Activated CD8-positive, alpha-beta memory T cell treated with anti-CD3 and anti-CD28 coated beads for 48 hours (primary cell): Measurements from ENCODE around the gene RITA1.
"Not testable (repeated sequence)": the region's sequence is repeated elsewhere in the genome, so short reads cannot be mapped to it uniquely, and the experiment has no call there.

ENCODE experiments used
- DNase-seq, 3 experiments: peaks; one replicate each; pipeline ENCODE4 v3.0.0-alpha.2; 2020; ENCODE audit warnings: low read depth in 2 of 3, low spot score in 2 of 3

Gene RITA1, protein sequence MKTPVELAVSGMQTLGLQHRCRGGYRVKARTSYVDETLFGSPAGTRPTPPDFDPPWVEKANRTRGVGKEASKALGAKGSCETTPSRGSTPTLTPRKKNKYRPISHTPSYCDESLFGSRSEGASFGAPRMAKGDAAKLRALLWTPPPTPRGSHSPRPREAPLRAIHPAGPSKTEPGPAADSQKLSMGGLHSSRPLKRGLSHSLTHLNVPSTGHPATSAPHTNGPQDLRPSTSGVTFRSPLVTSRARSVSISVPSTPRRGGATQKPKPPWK

DNA sequence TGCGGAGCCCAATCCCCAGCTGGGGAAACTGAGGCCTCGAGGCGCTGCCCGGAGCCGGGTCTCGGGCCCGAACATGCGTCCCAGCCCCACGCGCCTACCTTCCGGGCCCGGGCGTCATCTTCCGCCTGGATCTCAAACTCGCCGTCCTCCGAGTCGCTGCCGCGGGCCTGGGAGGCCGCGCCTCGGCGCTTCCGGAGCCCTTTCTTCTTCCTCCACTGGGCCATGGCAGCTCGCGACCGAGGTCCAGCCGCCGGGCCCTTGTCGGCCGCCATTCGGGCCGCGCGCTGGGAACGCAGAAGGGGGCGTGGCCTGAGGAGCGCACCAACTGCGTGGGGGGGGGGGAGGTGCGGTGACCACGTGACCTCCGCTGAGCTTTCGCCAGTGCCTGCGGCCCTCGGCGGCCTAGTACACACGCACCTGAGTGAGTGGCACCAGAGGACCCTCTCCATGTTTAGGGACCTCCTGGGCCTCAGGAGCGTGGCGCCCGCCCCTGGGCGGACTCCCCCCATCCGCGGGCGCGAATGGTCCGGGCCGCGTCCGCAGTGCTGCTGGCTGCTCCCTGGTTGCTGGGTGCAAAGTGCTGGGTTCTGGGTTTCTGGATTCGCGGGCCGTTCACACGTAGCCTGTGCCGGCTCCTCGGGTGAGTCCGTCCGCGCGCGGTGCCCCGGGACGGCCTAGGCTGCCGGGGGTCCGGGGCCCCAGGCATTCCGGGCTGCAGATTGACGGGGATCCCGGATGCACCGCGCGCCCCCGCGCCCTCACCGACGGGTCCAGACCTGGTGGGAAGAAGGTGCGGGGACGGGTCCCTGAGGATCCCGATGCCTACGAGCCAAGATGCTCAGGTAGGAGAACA is at the start of gene RITA1, which contains the start of gene DDX54:
Gene RITA1, plus strand, starts transcription at position 542 of the 853 bp plus-strand sequence. CDS start 1,026 bp downstream, outside the sequence.
Gene DDX54, minus strand, starts transcription at position 299 of the 853 bp plus-strand sequence. Its CDS starts 27 bp downstream, at position 272.
- peak; percentile 65 to 82 (median 65) for DNase-seq

DNA sequence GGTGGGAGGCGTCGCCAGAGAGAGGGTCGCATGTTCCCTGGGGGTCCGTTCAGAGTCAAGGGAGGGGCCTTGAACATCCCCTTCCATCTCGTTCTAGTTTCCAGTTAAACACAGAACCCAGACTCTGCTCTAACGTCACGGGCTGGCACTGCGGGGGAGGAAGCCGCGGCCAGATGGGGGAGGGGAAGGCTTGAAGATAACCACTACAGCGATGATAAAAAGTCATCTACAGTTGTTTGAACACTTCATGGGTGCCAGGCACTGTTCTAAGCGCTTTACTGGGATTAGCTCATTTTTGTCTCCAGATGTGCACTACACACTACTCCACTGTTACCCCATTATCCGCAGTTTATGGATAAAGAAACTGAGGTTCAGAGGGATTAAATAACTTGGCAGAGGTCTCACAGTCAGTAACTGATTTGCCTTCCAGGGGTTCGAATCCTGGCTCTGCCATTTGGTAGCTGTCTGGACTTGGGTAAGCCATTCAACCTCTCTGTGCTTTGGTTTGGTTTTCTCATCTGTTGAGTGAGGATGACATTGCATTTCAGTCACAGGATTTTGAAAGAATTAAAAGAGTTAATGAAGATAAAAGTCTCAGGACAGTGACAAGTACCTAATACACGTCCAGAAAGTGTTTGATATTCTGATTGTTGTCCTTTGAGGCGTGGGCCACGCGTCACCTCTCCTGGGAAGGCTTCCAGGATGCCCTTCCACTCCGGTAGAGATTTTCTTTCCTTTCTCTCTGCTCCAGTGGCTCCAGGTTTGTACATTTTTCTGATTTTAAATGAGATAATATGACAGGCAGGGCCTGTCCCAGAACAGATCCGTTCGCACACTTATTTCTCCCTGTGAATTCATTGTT is 49.2 kb upstream of the RITA1 start:
- no peak for DNase-seq

DNA sequence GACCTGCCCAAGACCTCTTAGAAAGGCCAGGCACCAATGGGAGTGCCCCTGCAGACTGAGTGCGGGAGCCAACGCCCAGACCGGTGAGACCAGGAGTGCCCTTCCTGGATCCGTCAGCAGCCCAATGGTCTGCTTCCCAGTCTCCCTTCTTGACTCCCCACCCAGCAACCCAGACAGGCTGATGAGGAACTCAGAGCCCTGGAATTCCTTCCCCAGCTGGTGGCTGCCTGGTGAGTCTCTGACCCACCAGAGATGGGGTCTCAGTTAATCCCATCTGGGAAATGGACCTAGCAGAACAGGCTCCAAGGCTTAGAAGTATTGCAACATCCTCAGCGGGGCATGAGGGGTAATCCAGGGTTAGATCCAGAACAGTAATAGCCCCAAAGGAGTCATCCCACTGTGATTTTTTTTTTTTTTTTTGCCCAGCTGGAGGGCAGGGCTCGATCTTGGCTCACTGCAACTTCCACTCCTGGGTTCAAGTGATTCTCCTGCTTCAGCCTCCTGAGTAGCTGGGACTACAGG is 48.5 kb upstream of the RITA1 start:
- DNase-seq, result no peak

DNA sequence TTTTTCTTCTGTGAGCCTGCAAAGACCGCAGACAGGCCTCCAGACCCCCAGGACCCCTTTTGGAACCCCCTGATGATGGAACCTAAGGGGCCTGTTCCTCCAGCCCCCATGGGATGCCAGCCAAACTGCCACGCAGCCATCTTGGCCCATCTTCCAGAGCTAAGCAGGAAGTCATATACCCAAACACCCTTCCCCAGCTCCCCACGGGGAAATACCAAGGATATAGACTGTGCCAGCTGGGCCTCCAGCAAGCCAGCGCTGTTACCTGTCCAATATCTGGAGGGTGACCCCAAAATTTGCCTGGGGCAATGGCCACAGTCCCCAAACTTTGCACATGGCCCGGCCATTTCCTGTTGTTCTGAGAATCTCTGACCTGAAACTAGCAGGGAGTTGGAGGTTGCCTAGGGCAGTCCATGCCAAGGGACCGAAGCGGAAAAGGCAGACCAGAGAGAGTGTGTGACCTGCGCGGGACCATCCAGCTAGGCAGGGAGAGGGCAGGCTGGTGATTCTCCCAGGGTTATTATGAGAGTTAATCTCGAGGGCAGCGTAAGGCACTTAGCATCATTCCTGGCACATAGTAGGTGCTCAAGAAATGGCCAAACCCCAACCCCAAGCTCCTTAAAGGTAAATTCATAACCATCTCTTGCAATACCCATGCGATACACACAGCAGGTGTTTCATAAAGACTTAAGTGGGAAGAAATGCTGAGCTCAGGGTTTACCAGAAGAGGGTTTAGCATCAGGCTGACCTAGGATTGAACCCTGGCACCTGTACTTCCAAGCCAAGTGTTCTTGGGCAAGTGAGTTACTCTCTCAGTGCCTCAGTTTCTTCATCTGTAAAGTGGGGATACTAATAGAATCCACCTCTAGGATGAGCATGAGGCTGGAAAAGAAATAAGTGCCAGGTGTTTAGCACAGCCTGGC is 47.4 kb upstream of the RITA1 start:
- DNase-seq, result no peak

DNA sequence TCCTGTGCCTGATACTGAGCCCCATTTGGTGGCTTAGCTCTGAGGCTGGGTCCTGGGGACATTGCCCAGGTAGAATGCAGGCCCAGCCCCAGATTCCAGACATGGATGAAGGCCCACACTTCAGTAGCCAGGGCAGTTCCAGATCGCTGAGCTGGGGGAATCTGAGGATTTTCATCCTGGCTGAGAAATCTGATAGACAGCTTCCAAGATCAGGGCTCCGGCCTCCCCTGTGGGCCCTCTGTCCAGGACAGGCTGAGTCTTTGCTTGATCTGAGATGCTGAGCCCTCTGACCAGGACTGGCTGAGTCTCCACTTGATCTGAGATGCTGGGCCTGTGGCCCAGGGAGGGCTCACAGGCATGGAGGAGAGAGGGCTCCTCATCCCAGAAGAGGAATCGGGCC is 46.7 kb upstream of the RITA1 start:
- DNase-seq, result no peak

DNA sequence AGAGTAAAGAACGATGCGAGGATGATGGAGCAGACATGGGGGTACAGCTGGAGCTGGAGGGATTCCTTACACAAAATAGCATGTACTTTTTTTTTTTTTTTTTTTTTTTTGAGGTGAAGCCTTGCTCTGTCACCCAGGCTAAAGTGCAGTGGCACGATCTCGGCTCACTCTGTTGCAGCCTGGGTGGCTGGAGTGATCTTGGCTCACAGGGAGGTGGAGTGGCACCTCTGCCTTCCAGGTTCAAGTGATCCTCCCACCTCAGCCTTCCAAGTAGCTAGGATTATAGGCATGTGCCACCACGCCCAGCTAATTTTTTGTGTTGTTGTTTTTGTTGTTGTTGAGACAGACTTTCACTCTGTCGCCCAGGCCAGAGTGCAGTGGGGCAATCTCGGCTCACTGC is 44.8 kb upstream of the RITA1 start:
- no peak for DNase-seq

DNA sequence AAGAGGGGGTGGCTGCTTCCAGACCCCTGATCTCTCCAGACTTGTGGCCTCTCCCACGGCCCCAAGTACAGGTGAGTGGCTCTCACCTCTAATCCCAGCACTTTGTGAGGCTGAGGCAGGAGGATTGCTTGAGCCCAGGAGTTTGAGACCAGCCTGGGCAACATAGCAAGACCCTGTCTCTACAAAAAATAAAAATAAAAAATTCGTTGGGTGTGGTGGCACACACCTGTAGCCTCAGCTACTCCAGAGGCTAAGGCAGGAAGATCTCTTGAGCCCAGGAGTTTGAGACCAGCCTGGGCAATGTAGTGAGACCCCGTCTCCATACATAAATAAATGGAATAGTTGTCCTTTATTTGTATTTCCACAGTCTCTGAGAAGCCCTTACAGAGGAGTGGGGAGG is 43.8 kb upstream of the RITA1 start:
- DNase-seq, result not testable (repeated sequence)

DNA sequence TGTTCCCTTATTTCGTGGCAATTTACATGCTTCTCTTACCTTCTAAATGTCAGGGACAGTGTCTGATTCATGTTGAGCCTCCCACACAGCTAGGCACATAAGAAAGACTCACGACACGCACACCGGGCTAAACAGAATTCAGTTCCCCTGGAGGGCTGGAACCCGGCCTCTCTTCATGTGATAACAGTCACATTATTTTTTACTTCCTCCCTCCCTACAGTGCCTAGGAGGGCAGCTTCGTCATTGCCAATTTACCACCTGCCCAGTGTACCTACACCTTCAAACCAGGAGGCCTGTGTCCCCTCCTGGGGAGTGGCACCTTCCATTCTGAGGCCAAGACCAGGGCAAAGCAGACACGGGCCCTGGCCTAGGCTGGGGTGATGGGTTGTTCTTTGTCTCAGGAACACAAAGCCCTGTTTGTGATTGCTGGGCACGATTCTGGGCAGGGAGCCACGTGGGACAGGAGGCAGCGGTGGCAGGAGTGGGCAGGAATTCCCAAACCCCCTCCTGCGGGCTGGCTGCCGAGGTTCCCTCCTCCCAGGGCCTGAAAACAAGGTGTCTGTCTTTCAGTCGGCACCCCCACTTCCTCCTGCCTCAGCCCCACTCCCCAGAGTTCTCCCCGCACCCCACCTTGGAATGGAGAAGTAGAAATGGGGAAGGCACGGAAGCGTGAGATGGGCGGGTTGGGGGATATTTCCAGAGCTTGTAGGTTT is 43.2 kb upstream of the RITA1 start:
- DNase-seq, result no peak

DNA sequence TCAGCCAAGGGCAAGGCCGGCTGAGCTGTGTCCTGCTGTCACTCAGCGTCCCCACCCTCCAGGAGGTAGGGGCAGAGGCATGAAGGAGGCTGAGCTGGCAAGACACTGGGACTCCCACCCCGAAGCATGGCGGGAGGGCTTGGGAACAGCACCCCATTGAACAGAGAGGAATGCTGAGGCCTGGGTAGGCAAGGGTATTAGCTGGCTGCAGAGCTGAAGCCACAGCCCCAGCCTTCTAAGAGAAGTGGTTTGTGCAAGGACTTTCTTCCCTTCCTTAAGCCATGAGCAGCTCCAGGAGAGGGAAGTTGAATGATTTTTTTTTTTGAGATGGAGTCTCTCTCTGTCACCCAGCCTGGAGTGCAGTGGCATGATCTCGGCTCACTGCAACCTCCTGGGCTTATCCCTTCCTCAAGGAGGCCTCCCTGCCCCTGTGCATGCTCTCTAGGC is 42.6 kb upstream of the RITA1 start:
- DNase-seq, result no peak

DNA sequence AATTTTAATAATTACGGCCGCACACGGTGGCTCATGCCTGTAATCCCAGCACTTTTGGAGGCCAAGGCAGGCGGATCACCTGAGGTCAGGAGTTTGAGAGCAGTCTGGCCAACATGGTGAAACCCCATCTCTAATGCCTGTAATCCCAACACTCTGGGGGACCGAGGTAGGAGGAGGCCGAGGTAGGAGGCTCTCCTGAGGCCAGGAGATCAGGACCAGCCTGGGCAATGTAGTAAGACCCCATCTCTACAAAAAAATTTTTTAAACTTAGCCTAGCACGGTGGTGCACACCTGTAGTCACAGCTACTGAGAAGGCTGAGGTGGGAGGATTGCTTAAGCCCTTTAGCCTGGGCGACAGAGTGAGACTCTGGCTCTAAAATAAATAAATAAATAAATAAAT is 41.6 kb upstream of the RITA1 start:
- no peak for DNase-seq

DNA sequence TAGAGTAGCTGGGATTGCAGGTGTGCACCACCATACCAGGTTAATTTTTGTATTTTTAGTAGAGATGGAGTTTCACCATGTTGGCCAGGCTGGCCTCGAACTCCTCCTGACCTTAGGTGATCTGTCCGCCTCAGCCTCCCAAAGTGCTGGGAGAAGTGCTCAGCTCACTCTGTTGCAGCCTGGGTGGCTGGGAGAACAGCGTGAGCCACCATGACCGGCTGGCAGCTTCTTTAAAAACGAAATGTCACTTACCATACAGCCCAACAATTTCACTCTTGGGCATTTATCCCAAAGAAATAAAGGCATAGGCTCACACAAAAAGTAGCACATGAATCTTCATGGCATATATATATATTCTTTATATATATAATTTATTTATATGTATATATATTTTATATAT is 40.7 kb upstream of the RITA1 start:
- DNase-seq, result no peak

DNA sequence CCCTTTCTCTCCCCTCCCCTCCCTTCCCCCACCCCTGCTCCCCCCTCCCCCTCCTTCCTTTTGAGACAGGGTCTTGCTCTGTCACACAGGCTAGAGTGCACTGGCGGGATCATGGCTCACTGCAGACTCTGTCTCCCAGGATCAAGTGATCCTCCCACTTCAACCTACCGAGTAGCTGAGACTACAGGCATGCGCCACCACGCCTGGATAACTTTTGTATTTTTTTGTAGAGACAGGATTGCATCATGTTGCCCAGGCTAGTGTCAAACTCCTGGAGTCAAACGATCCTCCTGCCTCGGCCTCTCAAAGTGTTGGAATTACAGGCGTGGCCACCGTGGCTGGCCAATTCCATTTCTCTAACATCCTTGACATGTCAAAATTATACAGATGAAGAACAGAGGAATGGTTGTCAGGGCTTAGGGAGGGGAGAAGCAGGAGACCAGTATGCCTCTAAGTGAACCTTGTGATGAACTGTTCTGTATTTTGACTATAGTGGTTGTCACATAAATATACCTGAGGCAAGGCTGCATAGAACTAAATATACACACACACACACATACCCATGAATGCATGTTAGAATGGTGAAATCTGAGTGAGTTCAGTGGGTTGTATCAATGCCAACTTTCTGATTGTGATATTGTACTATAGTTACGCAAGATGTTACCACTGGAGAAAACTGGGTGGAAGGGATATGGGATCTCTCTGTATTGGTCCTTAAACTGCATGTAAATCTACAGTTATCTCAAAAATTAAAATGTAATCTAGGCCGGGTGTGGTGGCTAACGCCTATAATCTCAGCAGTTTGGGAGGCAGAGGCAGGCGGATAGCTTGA is 39.6 kb upstream of the RITA1 start:
- no peak for DNase-seq

DNA sequence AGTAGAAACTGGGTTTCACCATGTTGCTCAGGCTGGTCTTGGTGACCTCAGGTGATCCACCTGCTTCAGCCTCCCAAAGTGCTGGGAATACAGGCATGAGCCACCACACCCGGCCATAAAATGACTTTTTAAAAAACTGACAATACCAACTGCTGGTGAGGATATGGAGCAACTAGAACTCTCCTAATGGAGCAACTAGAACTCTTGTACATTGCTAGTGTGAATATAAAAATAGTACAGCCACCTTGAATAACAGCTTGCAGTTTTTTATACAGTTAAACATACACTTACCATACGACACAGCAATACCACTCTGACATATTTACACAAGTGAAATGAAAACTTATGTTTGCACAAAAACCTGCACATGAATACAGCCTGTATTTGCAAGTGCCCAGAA is 38.5 kb upstream of the RITA1 start:
- DNase-seq, result no peak

DNA sequence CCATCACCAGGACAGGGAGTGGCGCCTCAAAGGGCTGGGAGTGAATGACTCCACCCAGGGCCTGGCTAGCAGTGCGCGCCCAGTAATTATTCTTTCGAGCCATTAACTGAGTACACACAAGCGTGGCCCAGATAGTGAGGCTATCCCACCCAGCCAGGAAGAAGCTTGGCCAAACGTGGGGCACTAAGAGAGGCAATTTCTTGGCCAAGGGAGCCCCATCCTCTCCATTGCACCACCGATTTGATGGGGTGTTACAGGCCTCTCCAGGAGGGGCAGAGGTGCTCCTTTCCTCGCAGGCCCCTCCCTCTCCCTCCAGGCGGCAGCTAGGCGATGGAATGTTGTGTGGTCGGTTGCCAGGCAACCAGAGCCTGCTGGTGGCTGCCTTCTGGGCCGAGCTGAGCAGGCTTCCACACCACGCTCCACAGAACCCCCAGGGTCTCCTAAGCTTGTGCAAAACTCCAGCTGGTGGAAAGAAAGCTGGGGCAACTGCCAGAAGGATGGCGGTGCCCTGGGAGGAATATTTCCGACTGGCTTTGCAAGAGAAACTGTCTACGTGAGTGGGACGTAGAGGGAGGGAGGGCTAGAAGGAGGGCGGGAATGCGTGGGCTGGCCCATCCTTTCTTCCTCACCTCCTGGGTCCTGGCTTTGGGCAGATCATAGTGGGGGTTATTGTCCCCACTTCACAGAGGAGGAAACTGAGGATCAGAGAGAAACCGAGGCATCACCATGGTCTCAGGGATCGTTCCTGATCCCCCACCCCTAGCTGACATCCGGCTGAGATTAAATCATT is 36.0 kb upstream of the RITA1 start, which contains the start of gene CFAP73:
Gene CFAP73, plus strand, starts transcription at position 364 of the 790 bp plus-strand sequence. Its CDS starts 134 bp downstream, at position 498.
- no peak for DNase-seq

DNA sequence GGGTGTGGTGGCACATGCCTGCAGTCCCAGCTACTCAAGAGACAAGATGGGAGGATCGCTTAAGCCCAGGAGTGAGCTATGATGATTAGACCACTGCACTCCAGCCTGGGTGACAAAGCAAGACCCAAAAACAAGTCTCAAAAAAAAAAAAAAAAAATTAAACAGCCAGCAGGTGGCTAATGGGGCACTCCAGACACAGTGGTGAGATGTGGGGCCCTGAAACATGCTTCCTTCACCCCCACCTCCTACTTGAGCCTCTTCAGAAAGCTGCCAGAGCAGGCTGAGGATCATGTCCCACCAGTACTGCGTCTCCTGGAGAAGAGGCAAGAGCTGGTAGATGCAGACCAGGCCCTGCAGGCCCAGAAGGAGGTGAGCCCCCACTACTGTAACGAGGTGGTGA is 33.9 kb upstream of the RITA1 start:
- no peak for DNase-seq

DNA sequence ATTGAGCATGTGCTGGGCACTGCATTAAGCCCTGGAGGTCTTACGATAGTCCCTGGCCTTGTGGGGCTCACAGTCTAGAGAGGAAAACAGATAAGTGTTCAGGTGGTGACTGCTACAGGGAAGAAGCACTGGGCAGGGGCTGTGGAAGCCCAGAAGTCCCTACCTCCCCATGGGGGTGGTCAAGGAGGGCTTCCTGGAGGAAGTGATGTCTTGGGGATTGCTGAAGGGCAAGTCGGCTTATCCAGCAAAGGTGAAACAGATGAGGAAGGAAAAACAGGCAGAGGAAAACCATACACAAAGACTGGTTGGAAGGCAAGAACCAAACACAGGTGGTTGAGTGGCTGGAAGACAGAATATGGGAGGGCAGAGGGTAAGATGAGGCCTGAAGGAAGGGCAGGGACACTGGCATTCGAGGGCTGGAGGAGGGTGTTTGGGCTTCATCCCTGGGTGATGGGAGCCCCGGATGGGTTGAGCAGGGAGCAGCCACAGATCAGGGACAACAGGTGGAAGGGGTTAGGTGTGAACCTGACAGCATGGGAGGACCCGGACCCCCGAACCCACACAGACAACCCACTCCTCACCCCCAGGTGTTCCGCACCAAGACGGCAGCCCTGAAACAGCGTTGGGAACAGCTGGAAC is 33.2 kb upstream of the RITA1 start:
- DNase-seq, result no peak
